ENCODE results near the gene NPHP4. TPM values are rescaled to one million over a fixed set of nuclear protein-coding genes. Genes with fewer than 3 reads are reported as not detected.
A peak's percentile ranks its signal among the peaks of the same experiment; 100 is the strongest.

NPHP4 gene
- polyA plus RNA-seq, 2 of the 4 experiments (the other 2 are of a cell fraction), result 2.9 to 5.1 TPM

DNA sequence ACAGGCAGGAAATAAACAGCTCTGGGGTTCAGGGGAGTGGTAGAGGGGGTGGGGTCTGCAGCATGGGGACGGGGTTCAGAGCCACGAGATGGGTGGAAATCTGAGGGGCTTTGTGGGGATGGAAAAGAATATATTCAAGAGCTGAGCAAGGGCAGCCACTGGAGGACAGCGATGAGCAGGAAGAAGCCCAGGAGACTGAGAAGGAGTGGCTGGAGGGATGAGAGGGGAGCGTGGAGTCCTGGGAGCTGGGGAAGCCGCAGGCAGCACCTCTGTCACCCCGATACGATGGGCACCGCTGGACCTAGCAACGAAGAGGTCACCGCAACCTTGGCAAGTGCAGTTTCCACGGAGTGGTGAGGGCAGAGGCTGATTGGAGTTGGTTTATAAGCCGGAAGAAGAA lies 43.5 kb upstream of the NPHP4 start:
- H3K4me3 ChIP-seq, result no peak overlapping the region
- WGBS (ENCODE audit: missing lambda C conversion rate), result 80% methylated on average over 11 of the region's 12 CpGs
- no peak for DNase-seq (ENCODE audit: low read depth in 1 of 2, low spot score in 1 of 2)
- no peak overlapping the region for H3K4me2 ChIP-seq
- no peaks in the 10 kb centered on the region for H3K9me3 ChIP-seq
- ChIA-PET CTCF (interaction anchor here (0.8 to 1.6 kb wide), 5 partner anchors 15 to 53 kb away, joined by 3 to 4 read pairs (median 3); no protein-coding TSS in a partner anchor), POLR2A (no interaction called here)
- FAIRE-seq, result no peak
- TF ChIP-seq KDM1A (IDR thresholded peaks at IDR 0.05; ENCODE audit: low read depth), result no peak
- no peak for TF ChIP-seq POLR2A (IDR thresholded peaks at IDR 0.05; ENCODE audit: low read length)
- TF ChIP-seq CBX2 (IDR thresholded peaks at IDR 0.05; ENCODE audit: borderline replicate concordance, low read depth), result no peak
- TF ChIP-seq E2F6 (IDR thresholded peaks at IDR 0.05; ENCODE audit: borderline replicate concordance, low read depth), result no peak
- TF ChIP-seq, protein P1, sequence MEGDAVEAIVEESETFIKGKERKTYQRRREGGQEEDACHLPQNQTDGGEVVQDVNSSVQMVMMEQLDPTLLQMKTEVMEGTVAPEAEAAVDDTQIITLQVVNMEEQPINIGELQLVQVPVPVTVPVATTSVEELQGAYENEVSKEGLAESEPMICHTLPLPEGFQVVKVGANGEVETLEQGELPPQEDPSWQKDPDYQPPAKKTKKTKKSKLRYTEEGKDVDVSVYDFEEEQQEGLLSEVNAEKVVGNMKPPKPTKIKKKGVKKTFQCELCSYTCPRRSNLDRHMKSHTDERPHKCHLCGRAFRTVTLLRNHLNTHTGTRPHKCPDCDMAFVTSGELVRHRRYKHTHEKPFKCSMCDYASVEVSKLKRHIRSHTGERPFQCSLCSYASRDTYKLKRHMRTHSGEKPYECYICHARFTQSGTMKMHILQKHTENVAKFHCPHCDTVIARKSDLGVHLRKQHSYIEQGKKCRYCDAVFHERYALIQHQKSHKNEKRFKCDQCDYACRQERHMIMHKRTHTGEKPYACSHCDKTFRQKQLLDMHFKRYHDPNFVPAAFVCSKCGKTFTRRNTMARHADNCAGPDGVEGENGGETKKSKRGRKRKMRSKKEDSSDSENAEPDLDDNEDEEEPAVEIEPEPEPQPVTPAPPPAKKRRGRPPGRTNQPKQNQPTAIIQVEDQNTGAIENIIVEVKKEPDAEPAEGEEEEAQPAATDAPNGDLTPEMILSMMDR (IDR thresholded peaks at IDR 0.05), result no peak
- no peak for TF ChIP-seq GATA3 (IDR thresholded peaks at IDR 0.05; ENCODE audit: borderline replicate concordance)
- TF ChIP-seq SMC3 (IDR thresholded peaks at IDR 0.05), result no peak
- TF ChIP-seq SREBF2 (IDR thresholded peaks at IDR 0.05), result no peak
- no peak for TF ChIP-seq ZSCAN20 (CRISPR knock-in tag; IDR thresholded peaks at IDR 0.05)
- TF ChIP-seq CEBPB (IDR thresholded peaks at IDR 0.05), result no peak
- TF ChIP-seq FOXS1 (CRISPR knock-in tag; IDR thresholded peaks at IDR 0.05), result no peak
- no peak for TF ChIP-seq RCOR1 (IDR thresholded peaks at IDR 0.05; ENCODE audit: low read depth, low read length)
- TF ChIP-seq POLR2AphosphoS2 (conservative IDR thresholded peaks at IDR 0.05; ENCODE audit: low read length), result no peak
- no peak for TF ChIP-seq HOXA7 (CRISPR knock-in tag; IDR thresholded peaks at IDR 0.05)
- no peaks in the 10 kb centered on the region for H3K4me1 ChIP-seq
- no peak overlapping the region for H3K27ac ChIP-seq
- ATAC-seq, result peak in 1 of 2 experiments; percentile 62; a peak in 3 of 6 replicates

GRCh38 chr1:6035303-6035702 lies 43.1 kb upstream of the NPHP4 start:
- 78% methylated on average over 11 of the region's 15 CpGs for WGBS (ENCODE audit: missing lambda C conversion rate)
- Histone ChIP-seq H3K4me3 (no peak overlapping the region), H3K4me2 (no peak overlapping the region), H3K9me3 (no peaks in the 10 kb centered on the region), H3K4me1 (no peaks in the 10 kb centered on the region), H3K27ac (no peak overlapping the region)
- CTCF ChIA-PET, result interaction anchor here (0.8 to 1.7 kb wide), 9 partner anchors 8 to 61 kb away, joined by 3 to 6 read pairs (median 4); partner anchors contain the start of gene KCNAB2
- ATAC-seq, result no peak
- POLR2A ChIA-PET, result no interaction called here
- TF ChIP-seq, protein P2, sequence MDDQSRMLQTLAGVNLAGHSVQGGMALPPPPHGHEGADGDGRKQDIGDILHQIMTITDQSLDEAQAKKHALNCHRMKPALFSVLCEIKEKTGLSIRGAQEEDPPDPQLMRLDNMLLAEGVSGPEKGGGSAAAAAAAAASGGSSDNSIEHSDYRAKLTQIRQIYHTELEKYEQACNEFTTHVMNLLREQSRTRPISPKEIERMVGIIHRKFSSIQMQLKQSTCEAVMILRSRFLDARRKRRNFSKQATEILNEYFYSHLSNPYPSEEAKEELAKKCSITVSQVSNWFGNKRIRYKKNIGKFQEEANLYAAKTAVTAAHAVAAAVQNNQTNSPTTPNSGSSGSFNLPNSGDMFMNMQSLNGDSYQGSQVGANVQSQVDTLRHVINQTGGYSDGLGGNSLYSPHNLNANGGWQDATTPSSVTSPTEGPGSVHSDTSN (IDR thresholded peaks at IDR 0.05), result no peak
- TF ChIP-seq POLR2AphosphoS2 (conservative IDR thresholded peaks at IDR 0.05; ENCODE audit: low read length) (no peak), TP53 (CRISPR knock-in tag; IDR thresholded peaks at IDR 0.05) (no peak), JUNB (IDR thresholded peaks at IDR 0.05) (no peak), CBX2 (IDR thresholded peaks at IDR 0.05; ENCODE audit: borderline replicate concordance, low read depth) (no peak), MAX (IDR thresholded peaks at IDR 0.05) (no peak), NFE2L2 (conservative IDR thresholded peaks at IDR 0.05; ENCODE audit: low read length) (no peak), HDAC2 (IDR thresholded peaks at IDR 0.05) (no peak), REST (IDR thresholded peaks at IDR 0.05) (no peak), JUN (IDR thresholded peaks at IDR 0.05) (no peak), RARB (CRISPR knock-in tag; IDR thresholded peaks at IDR 0.05) (no peak)
- TF ChIP-seq, protein P1 (IDR thresholded peaks at IDR 0.05), result no peak
- FAIRE-seq, result no peak
- no peak for DNase-seq (ENCODE audit: low read depth in 1 of 2, low spot score in 1 of 2)
